ENCODE measurements around the gene NSRP1.

DNA sequence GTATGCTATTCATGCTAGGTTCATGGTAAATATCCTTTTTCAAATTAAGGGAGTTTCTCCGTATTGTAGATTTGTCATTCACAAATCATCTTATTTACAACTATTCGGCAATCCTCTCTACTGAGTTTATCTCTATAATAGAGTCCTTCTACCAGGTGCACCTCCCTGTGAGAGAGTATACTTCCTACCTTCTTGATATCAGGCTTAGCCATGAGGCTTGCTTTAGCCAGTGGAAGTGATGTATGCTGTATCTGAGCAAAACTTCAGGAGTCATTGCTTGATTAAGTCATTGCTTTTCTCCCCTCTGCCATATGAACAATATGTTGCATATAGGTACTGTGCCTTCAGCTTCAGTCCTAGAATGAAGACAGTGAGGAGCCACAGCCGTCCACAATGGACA lies 20.5 kb downstream of the NSRP1 start:
- TF ChIP-seq, protein P1, sequence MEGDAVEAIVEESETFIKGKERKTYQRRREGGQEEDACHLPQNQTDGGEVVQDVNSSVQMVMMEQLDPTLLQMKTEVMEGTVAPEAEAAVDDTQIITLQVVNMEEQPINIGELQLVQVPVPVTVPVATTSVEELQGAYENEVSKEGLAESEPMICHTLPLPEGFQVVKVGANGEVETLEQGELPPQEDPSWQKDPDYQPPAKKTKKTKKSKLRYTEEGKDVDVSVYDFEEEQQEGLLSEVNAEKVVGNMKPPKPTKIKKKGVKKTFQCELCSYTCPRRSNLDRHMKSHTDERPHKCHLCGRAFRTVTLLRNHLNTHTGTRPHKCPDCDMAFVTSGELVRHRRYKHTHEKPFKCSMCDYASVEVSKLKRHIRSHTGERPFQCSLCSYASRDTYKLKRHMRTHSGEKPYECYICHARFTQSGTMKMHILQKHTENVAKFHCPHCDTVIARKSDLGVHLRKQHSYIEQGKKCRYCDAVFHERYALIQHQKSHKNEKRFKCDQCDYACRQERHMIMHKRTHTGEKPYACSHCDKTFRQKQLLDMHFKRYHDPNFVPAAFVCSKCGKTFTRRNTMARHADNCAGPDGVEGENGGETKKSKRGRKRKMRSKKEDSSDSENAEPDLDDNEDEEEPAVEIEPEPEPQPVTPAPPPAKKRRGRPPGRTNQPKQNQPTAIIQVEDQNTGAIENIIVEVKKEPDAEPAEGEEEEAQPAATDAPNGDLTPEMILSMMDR (IDR thresholded peaks at IDR 0.05): no peak
- TF ChIP-seq ZFX (IDR thresholded peaks at IDR 0.05; ENCODE audit: borderline replicate concordance): no peak

Data from 22Rv1 (cell line).